Measurements from ENCODE around the gene FAM151B. TPM values are rescaled to one million over a fixed set of nuclear protein-coding genes. Genes with fewer than 3 reads are reported as not detected.
"Not testable (repeated sequence)": the region's sequence is repeated elsewhere in the genome, so short reads cannot be mapped to it uniquely, and the experiment has no call there.

The FAM151B gene
- total RNA-seq, 1 donor from 2014 or later = 0.29 TPM

DNA sequence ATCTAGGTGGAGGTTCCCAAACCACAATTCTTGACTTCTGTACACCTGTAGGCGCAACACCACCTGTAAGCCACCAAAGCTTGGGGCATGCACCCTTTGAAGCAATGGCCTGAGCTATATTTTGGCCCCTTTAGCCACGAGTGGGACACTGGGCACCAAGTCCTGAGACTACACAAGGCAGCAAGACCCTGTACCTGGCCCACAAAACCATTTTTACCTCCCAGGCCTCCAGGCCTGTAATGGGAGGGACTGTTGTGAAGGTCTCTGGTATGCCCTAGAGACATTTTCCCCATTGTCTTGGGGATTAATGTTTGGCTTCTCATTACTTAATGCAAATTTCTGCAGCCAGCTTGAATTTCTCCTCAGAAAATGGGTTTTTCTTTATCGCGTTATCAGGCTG lies 24.6 kb upstream of the FAM151B start:
- Mint-ChIP-seq H3K36me3 (ENCODE audit: unreplicated experiment) (peaks cover 31% of the 10 kb centered on the region), H3K27ac (ENCODE audit: unreplicated experiment) (no peak overlapping the region), H3K27me3 (ENCODE audit: unreplicated experiment) (peaks cover 1% of the 10 kb centered on the region), H3K4me3 (ENCODE audit: unreplicated experiment) (no peak overlapping the region), H3K4me1 (ENCODE audit: low read depth, unreplicated experiment) (no peaks in the 10 kb centered on the region), H3K9me3 (ENCODE audit: unreplicated experiment) (peaks cover 8% of the 10 kb centered on the region)
- DNase-seq = no peak
- TF ChIP-seq, protein P1, sequence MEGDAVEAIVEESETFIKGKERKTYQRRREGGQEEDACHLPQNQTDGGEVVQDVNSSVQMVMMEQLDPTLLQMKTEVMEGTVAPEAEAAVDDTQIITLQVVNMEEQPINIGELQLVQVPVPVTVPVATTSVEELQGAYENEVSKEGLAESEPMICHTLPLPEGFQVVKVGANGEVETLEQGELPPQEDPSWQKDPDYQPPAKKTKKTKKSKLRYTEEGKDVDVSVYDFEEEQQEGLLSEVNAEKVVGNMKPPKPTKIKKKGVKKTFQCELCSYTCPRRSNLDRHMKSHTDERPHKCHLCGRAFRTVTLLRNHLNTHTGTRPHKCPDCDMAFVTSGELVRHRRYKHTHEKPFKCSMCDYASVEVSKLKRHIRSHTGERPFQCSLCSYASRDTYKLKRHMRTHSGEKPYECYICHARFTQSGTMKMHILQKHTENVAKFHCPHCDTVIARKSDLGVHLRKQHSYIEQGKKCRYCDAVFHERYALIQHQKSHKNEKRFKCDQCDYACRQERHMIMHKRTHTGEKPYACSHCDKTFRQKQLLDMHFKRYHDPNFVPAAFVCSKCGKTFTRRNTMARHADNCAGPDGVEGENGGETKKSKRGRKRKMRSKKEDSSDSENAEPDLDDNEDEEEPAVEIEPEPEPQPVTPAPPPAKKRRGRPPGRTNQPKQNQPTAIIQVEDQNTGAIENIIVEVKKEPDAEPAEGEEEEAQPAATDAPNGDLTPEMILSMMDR (IDR thresholded peaks at IDR 0.05; ENCODE audit: partially characterized antibody, unreplicated experiment) = no peak

- Mint-ChIP-seq H3K4me1 (ENCODE audit: low read depth, unreplicated experiment) (no peaks in the 10 kb centered on the region), H3K36me3 (ENCODE audit: unreplicated experiment) (peaks cover 48% of the 10 kb centered on the region), H3K4me3 (ENCODE audit: unreplicated experiment) (no peak overlapping the region), H3K27me3 (ENCODE audit: unreplicated experiment) (peaks cover 4% of the 10 kb centered on the region), H3K9me3 (ENCODE audit: unreplicated experiment) (peaks cover 11% of the 10 kb centered on the region), H3K27ac (ENCODE audit: unreplicated experiment) (no peak overlapping the region)
- TF ChIP-seq, protein P1 (IDR thresholded peaks at IDR 0.05; ENCODE audit: partially characterized antibody, unreplicated experiment) = no peak
- no peak for DNase-seq
Measured at GRCh38 chr5:80466669-80467485, 21.0 kb upstream of the FAM151B start.

DNA sequence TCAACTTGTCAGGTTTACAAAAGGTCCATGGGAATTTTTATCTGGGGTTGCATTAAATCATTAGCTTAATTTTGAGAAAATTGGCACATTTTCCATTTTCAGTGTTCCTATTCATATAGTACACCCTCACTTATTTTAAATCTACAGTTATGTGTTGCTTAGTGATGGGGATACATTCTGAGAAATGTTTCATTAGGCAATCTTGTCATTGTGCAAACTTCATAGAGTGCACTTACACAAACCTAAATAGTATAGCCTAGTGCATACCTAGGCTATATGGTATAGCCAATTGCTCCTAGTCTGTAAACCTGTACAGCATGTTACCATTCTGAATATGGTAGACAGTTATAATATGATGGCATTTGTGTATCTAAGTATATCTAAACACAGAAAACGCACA lies 19.8 kb upstream of the FAM151B start:
- no peaks in the 10 kb centered on the region for H3K4me1 Mint-ChIP-seq (ENCODE audit: low read depth, unreplicated experiment)
- no peak for DNase-seq
- H3K27ac Mint-ChIP-seq (ENCODE audit: unreplicated experiment) = no peak overlapping the region
- peaks cover 2% of the 10 kb centered on the region for H3K27me3 Mint-ChIP-seq (ENCODE audit: unreplicated experiment)
- TF ChIP-seq, protein P1 (IDR thresholded peaks at IDR 0.05; ENCODE audit: partially characterized antibody, unreplicated experiment) = no peak
- peaks cover 38% of the 10 kb centered on the region for H3K36me3 Mint-ChIP-seq (ENCODE audit: unreplicated experiment)
- peaks cover 11% of the 10 kb centered on the region for H3K9me3 Mint-ChIP-seq (ENCODE audit: unreplicated experiment)
- H3K4me3 Mint-ChIP-seq (ENCODE audit: unreplicated experiment) = no peak overlapping the region

GRCh38 chr5:80470631-80471030 lies 17.3 kb upstream of the FAM151B start:
- H3K27me3 Mint-ChIP-seq (ENCODE audit: unreplicated experiment); H3K27ac Mint-ChIP-seq (ENCODE audit: unreplicated experiment); H3K4me1 Mint-ChIP-seq (ENCODE audit: low read depth, unreplicated experiment); H3K4me3 Mint-ChIP-seq (ENCODE audit: unreplicated experiment); DNase-seq; H3K9me3 Mint-ChIP-seq (ENCODE audit: unreplicated experiment): not testable (repeated sequence)
- H3K36me3 Mint-ChIP-seq (ENCODE audit: unreplicated experiment) = peaks cover 20% of the 10 kb centered on the region

DNA sequence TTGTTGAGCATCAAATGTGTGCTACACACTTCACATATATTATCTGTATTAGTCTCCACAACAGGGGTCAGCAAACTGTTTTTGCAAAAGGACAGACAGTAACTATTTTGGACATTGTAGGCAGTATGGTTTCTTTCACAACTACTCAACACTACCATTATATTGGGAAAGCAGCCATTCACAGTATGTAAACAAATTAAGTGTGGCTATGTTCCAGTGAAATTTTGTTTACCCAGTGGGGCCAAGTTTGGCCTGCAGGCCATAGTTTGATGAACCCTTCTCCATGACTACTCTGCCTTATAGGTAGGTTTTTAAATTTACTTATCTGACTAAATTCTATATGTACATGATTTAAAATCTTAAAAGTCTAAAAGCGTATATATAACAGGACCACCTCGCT lies 13.0 kb upstream of the FAM151B start:
- peaks cover 15% of the 10 kb centered on the region for H3K36me3 Mint-ChIP-seq (ENCODE audit: unreplicated experiment)
- TF ChIP-seq, protein P1 (IDR thresholded peaks at IDR 0.05; ENCODE audit: partially characterized antibody, unreplicated experiment) = no peak
- H3K9me3 Mint-ChIP-seq (ENCODE audit: unreplicated experiment) = peaks cover 5% of the 10 kb centered on the region
- H3K27me3 Mint-ChIP-seq (ENCODE audit: unreplicated experiment) = peaks cover 2% of the 10 kb centered on the region
- DNase-seq = no peak
- H3K4me3 Mint-ChIP-seq (ENCODE audit: unreplicated experiment) = no peak overlapping the region
- H3K27ac Mint-ChIP-seq (ENCODE audit: unreplicated experiment) = no peak overlapping the region
- H3K4me1 Mint-ChIP-seq (ENCODE audit: low read depth, unreplicated experiment) = no peaks in the 10 kb centered on the region

All from glutamatergic neuron (in vitro differentiated cells).